Omental fat pad (tissue), 4 donors: ENCODE data around the gene INS. TPM values are rescaled to one million over a fixed set of nuclear protein-coding genes. Genes with fewer than 3 reads are reported as not detected.

ENCODE experiments used
- ATAC-seq: fragments of 150-250 bp; one replicate; pipeline ENCODE4 v1.9.1; 2016; ENCODE audit warnings: mild to moderate bottlenecking, moderate library complexity; ENCODE audit not compliant: low FRiP score
- DNase-seq: peaks from one replicate; pipeline ENCODE4 v3.0.0-alpha.2; 2019; ENCODE audit warnings: low spot score
- total RNA-seq, 4 donors: library from RNA; depleted of rRNA; stranded (reverse); fragments of >200 nt; gene quantifications; one replicate each; pipeline ENCODE4 v1.1.0, GENCODE V29; 2016
- TF ChIP-seq, protein P1 (sequence below), 3 donors: fragments of 450-650 bp; IDR thresholded peaks; one replicate each; pipeline ENCODE4 v1.5.1; 2016 to 2017; ENCODE audit warnings: antibody characterized with exemption in 3 of 3, mild to moderate bottlenecking in 3 of 3, moderate library complexity in 2 of 3

The INS gene
- total RNA-seq, 4 donors from 2014 or later, result not detected

DNA sequence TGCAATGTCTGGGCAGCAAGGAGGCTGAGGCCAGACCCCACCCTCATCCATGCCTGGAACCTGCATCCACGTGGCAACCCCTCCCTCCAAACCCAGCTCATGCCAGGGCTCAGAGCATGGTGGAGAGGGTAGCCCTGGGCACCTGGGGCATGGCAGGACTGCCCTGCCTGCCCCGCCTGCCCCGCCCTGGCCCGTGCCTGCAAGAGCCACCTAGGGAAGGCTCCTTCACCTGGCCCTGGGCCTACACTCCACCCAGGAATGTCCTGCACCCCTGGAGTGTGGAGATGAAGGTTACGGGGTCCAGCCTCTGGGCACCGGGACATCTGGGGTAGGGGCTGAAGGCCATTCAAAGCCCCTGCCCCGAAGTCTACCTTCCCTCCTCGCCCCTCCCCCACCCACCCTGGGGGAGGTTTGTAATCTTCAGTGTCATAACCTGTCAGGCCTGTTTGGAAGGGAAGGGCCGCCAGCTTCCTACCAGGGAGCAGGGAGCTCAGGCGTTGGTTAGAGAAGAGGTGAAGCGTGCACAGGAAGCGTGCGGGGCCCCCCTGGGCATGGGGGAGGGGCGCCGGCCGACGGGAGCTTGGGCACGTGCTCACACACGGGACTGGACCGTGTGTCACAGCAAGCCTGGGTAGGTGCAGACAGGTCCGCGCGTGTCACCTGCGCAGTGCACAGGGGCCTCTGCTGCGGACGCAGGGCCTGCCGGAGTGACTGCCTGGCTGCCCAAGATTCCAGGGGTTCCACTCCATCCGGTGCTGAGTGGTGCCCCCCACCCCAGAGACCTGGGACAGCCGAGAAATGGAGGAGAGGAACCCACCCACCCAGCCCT is 41.3 kb upstream of the INS start:
- TF ChIP-seq, protein P1, sequence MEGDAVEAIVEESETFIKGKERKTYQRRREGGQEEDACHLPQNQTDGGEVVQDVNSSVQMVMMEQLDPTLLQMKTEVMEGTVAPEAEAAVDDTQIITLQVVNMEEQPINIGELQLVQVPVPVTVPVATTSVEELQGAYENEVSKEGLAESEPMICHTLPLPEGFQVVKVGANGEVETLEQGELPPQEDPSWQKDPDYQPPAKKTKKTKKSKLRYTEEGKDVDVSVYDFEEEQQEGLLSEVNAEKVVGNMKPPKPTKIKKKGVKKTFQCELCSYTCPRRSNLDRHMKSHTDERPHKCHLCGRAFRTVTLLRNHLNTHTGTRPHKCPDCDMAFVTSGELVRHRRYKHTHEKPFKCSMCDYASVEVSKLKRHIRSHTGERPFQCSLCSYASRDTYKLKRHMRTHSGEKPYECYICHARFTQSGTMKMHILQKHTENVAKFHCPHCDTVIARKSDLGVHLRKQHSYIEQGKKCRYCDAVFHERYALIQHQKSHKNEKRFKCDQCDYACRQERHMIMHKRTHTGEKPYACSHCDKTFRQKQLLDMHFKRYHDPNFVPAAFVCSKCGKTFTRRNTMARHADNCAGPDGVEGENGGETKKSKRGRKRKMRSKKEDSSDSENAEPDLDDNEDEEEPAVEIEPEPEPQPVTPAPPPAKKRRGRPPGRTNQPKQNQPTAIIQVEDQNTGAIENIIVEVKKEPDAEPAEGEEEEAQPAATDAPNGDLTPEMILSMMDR (IDR thresholded peaks at IDR 0.05), result no peak
- ATAC-seq (no peak), DNase-seq (no peak)

GRCh38 chr11:2201542-2201941 is 40.5 kb upstream of the INS start:
- no peak for ATAC-seq
- TF ChIP-seq, protein P1 (IDR thresholded peaks at IDR 0.05), result no peak
- no peak for DNase-seq

GRCh38 chr11:2200957-2201519 is 40.0 kb upstream of the INS start:
- DNase-seq, result no peak
- ATAC-seq, result no peak
- TF ChIP-seq, protein P1 (IDR thresholded peaks at IDR 0.05), result no peak

DNA sequence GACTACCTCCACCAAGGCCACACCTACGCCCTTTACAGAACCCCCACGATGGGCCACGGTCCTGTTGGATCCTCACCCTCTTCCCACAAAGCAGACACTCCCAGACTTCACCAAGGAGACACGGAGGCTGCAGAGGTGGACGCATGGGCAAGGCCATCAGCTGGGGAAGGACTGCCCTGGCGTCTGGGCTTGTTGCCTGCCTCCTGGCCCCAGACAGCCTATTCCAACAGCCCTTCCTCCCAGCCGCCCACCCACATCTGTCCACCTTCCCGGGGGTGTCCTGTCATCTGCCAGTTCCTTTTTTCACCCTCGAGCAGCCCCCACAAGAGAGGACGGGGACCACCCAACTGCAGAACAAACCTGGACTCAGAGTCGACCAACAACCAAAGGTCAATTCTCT is 39.5 kb upstream of the INS start:
- no peak for ATAC-seq
- TF ChIP-seq, protein P1 (IDR thresholded peaks at IDR 0.05), result no peak
- DNase-seq, result no peak

- no peak for DNase-seq
- TF ChIP-seq, protein P1 (IDR thresholded peaks at IDR 0.05), result no peak
- no peak for ATAC-seq
These were observed 38.7 kb upstream of the INS start for GRCh38 chr11:2199466-2200341.

DNA sequence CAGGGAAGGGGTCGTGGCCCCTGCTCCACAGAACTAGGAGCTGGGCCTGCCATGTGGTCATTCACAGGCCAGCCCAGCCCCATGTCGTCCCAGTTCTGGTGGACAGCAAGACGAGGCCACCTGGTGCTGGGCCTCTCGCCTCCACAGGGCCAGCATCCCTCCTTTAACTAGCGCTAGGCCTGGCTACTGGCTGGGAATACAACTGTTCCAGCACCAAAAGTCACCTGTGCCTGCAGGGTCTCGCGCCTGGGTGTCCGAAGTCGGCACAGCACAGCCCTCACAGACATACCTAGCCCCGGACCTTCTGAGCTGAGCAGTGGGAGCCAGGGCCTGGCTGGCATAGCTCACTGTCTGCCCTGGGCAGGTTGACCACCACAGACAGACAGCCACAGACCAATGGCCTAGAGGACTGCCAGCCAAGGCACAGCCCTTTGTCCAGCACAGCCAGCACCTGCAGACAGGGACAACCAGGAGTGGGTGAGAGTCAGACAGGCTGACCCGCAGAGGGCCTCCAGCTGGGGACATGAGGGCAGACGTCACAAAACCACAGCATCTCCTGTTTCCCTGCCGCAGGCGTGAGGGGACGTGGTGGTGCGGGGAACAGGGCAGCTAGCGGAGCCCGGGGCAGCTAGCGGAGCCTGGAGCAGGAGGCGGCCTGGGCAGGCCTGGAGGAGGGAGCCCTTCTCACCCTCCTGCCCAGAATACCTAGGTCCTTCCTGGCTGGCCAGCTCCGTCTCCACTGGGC is 37.8 kb upstream of the INS start:
- TF ChIP-seq, protein P1 (IDR thresholded peaks at IDR 0.05), result no peak
- DNase-seq (no peak), ATAC-seq (no peak)
